HG03432 (cell line): Measurements from ENCODE around the gene TMEM243.

Experiments
- ATAC-seq: cut with Tn5 transposase; IDR thresholded peaks from one replicate; pipeline ENCODE4 v1.9.1; 2021; ENCODE audit warnings: mild to moderate bottlenecking, moderate library complexity; ENCODE audit not compliant: unreplicated experiment

The TMEM243 gene

DNA sequence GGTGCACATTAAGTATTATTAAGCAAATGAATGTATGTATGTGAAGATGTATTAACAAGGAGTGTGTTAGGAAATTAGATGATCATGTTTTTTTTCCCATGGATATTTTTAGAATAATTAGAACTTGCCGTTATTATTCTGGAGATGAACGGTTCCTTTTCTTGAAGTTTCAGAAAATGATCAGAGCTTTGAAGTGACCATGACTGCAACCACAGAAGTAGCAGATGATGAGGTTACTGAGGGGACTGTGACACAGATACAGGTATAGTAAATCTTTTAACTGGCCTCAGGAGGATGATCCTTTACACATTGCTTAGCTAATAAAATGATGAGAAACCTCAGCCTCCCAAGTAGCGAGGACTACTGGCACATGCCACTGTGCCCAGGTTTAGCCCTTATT is 48.7 kb downstream of the TMEM243 start:
- no peak for ATAC-seq

- ATAC-seq = no peak
Measured at GRCh38 chr7:87164433-87164832, 55.1 kb downstream of the TMEM243 start.

GRCh38 chr7:87159538-87159937 is 60.0 kb downstream of the TMEM243 start:
- ATAC-seq = no peak

GRCh38 chr7:87156709-87157108 is 62.8 kb downstream of the TMEM243 start:
- ATAC-seq = no peak

DNA sequence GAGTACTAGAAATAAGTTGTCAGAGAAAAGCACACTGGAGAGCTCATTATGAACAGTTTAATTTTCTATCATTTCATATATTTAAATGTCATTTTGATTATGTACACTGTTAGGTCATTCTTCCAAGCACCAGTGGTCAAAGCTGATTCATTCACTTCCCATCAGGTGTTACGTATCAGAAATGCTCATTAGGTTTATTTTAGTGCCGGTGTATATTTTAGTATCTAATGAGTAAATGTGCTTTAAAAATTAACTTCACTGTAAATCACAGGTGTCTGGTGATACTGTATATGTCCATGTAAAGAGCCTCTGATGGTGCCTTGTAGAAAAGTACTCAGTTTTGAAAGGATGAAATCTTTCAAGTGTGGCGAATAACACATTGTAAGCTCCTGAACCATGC is 63.7 kb downstream of the TMEM243 start:
- ATAC-seq = no peak

DNA sequence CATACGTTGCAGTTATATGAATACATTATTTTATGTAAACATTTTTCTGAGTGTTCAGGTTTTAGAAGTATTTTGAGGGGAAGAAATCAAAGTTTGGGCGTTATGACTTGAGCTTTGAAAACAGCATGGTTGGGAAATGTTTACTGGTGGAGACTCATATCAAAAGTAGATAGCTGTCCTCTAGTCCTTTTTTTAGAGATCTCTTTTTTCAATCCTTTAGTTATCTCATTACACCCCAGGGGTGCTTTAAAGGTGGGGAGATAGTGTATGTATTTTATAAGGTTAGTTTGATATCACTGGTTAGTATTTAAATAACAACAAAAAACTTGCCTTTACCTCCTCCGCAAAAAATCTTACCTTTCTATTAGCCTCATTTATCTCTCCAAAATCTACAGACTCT is 65.0 kb downstream of the TMEM243 start:
- no peak for ATAC-seq

GRCh38 chr7:87154166-87154565 is 65.4 kb downstream of the TMEM243 start:
- no peak for ATAC-seq

GRCh38 chr7:87152897-87153641 is 66.5 kb downstream of the TMEM243 start:
- ATAC-seq = peak; percentile 14

DNA sequence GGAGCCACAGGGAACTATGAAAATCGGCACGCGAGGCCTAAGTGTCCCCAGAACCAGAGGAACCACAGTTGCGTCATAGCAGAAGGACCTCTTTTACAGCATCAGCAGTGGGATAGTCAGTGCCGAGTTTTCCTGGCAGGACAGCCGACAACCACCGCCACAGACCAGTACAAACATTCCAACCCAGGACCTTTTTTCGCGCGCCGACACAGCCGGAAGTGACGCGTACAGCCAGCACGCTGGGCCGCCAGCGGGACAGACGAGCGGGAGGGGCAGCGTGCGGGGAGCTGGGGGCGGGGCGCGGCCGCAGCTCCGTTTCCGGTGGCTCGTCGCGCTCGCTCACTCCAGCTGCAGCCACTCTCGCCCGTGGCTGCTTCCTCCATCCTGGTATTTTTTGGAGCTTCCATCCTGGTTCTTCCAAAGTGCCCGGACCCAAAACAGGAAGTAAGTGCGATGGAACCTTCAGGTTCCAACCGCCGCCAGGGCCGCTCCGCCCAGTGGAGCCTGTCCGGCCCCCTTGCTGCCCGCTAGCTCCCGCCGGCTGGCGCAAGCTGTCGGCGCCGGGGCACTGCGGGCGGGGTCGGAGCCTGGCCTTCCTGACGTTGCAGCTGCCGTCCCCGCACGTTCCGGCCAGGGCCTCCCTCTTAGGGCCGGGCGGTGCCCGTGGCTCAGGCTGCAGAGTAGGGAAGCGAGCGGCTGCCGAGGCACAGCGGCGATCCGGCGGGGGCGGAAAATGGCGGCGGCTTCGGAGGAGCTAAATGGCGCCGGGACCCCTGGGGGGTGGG is 67.2 kb downstream of the TMEM243 start, which contains the start of gene DMTF1:
TSS of gene DMTF1 (plus strand) at position 342 of the 785 bp plus-strand sequence. CDS start 12,489 bp downstream, outside the sequence.
- ATAC-seq = peak; percentile 90

- ATAC-seq = peak; percentile 38
Measured at GRCh38 chr7:87151729-87152111, 67.8 kb downstream of the TMEM243 start.

- no peak for ATAC-seq
Measured at GRCh38 chr7:87151002-87151728, 68.4 kb downstream of the TMEM243 start.

GRCh38 chr7:87148332-87148955 is 71.1 kb downstream of the TMEM243 start:
- ATAC-seq = no peak

DNA sequence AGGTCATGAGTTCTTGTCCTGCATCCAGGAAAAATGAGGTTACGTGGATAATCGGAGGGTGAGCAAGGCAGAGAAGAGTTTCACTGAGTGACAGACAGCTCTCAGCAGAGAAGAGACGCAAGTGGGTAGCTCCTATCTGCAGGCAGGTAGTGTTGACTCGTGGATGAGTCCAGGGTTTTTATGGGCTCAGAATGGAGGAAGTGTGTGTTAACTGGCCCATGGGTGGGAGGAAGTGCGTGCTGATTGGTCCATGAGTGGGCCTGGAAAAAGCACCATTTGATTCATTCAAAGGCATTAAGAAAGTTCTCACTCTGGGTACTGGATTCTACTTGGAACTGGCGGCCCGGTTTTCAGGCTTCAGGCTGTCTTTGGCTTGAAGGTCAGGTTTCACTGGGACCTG is 72.0 kb downstream of the TMEM243 start:
- no peak for ATAC-seq

- ATAC-seq = no peak
Measured at GRCh38 chr7:87146740-87147386, 72.7 kb downstream of the TMEM243 start.
